ENCODE data around the gene TFEB. TPM values are rescaled to one million over a fixed set of nuclear protein-coding genes. Genes with fewer than 3 reads are reported as not detected.
A peak's percentile ranks its signal among the peaks of the same experiment; 100 is the strongest.

The TFEB gene
- total RNA-seq, 1 donor from 2014 or later: 5.5 TPM

DNA sequence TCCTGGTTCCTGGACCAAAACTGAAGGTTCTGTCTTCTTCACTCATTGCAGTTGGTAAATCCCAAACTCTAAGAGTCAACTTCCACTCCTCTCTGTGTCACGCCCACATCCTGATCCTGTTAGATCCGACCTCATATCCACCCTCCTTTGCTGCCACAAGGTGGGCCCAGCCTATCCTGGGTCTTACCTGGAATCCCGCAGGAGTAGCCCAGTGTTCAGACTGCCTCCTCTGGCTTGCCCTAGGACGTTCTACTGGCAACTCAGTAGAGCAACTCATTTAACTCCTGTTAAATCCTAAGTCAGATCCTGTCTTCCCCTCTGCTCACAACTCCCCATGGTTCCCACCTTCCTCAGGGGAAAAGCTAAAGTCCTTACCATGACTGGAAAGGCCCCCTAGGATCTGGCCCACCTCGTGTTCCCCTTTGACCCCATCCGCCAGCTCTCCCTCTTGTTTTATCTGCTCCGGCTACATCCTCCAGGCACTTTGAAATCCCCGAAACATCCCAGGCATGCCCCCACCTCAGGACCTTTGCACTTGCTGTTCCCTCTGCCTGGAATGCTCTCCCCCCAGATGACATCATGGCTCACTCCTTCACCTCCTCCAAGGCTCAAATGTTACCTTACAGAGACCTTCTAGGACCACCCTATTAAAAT, 43.9 kb downstream of the TFEB start:
- DNase-seq (ENCODE audit: low read depth in 2 of 2): no peak

- no peak for DNase-seq (ENCODE audit: low read depth in 2 of 2)
These were observed 44.7 kb downstream of the TFEB start for GRCh38 chr6:41690541-41691330.

DNA sequence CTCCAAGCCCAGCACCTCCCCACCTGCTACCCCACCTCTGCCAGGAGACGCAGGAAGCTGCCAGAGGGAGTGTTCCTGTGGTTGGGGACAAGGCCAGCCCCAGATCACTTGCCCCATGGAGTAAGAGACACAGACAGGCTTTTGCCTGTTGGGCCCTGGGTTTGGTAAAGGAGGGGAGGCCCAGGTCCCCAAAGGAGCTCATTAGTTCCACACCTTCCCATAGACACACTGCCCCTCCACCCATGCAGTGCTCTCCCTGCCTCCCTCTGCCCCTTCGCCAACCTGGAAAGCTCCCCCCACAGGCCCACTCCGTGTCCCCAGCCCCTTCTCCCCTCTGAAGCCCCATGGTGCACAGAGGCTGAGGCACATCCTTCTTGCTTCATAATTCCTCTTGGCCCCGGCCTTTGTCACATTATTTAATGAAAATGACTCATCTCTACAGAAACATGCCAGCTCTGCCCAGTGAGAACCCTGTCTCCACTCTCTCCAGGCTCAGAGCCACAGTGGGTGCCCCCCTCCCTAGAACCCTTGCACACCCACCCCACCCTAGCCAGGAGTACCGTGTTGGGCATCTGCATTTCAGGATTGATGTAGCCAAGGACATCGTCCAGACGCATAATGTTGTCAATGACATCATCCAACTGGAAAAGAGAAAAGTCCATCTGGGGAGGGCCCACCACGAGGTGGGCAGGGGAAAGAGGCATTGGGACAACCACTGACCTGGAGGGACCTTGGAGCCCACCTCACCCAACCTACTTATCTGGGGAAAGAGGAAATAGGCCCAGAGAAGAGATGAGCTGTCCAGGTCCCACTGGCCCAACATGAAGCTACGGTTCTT, 46.0 kb downstream of the TFEB start:
- peak in 1 of 2 donors; percentile 22 for DNase-seq (ENCODE audit: low read depth in 2 of 2)

DNA sequence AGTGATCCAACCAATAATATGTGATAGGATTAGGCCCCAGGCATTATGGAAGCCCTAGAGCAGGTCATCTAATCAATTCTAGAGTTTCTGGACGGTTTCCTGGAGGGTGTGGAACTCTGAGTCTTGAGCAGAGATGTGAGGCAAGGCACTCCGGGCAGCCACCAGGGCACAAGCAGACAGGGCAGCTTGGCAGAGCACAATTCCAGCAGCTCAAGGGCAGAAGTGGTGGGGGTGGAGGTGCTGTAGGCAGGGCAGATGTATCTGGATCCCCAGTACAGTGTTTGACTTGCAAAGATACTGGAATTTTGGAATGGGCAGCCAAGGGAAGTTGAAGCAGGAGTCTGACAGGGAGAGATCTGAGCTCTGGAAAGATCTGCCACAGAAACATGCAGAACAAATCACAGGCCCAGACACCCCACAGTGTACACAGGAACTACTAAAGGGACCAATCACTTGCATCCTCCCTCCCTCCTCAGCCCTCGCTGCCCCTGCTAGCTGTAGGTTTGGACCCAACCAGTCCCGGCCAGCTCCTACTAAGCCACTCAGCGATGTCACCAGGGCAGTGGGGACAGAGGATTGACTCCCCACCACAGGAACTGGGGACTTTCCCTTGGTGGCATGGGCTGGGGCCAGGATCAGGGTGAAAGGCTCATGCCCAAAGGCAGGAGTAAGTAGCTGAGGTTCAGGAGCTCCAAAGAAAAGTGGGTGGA, 47.0 kb downstream of the TFEB start:
- no peak for DNase-seq (ENCODE audit: low read depth in 2 of 2)

DNA sequence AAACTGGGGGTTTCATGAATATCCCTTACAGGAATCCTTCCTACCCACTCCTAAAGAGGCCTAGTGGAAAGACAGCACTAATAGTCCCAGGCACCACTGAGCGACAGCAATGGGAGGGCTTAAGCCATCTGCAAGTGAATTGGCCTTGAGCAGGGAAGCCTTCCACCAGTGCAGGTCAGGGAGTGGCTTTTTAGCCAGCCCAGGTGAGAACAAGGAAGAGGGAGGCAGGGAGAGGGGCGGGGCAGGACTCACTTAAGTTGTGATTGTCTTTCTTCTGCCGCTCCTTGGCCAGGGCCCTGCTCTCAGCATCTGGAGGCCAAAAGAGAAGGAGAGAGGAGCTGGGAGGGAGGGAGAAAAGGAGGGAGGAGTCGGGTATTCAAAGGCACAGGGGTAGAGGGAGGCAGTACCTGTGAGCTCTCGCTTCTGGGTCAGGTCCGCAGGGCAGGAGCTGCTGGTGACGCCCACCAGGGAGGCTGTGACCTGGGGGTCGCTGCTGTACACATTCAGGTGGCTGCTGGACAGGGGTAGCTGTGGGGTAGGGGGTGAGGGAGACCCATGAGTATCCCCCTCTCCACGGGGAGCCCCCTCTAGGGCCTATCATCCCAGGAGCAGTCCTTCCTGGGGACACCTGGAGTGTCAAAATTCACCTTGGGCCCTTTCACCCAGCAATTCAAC, 47.8 kb downstream of the TFEB start:
- no peak for DNase-seq (ENCODE audit: low read depth in 2 of 2)

GRCh38 chr6:41685641-41686380, 49.6 kb downstream of the TFEB start:
- DNase-seq (ENCODE audit: low read depth in 2 of 2): no peak

GRCh38 chr6:41684311-41685180, 50.9 kb downstream of the TFEB start:
- no peak for DNase-seq (ENCODE audit: low read depth in 2 of 2)

DNA sequence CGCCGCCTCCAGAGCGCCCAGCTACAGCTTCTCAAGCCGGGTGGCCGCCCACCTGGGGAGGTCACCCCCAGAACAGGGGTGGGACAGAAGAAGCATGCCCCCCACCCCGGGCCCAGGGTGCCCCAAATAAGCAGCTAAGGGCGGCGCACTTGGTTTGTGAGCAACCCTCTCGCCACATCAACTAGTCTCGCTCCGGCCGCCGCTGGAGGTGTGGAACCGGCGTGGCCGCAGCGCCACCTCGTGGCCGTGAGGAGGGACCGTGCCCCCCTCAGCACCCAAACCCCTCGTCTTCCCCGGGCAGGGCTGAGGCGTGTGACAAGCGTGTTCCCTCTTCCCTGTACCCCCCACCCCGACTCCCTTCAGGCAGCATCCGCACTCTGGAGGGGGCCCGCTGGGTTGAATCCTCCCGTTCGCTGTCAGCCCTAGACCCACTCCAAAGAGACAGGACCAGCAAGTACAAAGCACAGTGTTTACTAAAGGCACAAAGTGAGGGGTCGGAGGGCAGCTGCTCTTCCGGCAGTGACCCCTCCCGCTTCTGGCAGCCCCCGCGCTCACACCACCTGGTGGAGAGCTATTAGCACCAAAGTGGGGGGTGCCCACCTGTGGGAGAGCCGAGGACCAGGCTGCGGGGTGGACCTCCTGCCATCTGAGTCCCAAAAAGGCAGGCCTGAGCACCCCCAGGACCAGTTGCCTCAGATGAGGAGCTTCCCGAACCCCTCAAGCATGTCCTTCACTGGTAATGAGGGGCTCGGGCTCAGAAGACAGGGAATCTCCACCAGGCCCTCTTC, 51.7 kb downstream of the TFEB start:
- peak; percentile 36 to 63 for DNase-seq (ENCODE audit: low read depth in 2 of 2)

DNA sequence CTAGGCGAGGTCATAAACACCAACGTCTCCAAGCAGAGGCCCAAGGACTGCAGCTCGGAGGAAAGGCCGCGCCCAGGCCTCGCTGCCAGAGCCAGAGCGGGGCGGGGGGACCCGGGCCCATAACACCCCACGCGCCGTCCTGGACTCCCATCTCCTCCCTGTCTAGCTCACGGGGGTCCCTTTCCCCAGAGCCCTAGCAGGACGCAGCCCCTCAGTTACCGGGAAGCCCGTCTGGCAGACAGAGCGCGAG, 52.2 kb downstream of the TFEB start:
- DNase-seq (ENCODE audit: low read depth in 2 of 2): no peak

DNA sequence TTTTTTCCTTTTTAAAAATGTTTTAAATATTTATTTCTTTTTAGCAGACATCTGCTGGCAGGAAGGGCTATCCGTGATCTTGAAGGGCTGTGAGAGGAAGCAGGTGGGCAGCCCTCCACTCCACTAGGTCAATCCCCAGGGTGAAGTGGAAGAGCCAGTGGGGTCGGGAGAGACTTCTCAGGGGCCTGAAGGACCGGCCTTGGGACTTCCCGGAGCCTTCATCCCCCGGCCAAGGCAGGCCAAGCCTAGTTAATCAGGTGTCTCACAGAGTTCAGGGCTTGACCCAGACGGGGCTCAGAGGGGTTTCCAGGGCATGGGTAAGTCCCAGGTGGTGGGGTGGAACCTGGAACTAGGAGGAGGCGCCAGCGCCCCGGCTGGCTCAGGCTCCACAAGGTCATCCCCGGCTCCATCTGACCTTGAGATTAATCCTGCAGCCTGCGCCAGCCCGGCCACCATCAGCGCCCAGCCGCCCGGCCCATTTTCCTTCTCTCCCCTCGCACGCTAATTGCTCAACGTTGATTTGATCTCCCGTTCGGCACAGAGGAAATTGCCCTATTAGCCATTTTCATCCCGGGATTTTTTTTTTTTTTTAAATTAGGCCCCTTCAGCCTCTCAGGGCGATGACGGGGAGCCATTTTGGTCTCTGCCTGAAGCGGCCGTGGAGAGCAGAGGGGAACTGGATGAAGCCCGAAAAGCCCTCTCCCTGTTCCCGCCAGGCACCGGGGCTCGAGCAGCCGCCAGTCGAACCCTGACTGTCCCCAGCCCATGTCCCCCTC, 52.7 kb downstream of the TFEB start:
- no peak for DNase-seq (ENCODE audit: low read depth in 2 of 2)

GRCh38 chr6:41682056-41682477, 53.3 kb downstream of the TFEB start:
- peak; percentile 74 to 89 for DNase-seq (ENCODE audit: low read depth in 2 of 2)

DNA sequence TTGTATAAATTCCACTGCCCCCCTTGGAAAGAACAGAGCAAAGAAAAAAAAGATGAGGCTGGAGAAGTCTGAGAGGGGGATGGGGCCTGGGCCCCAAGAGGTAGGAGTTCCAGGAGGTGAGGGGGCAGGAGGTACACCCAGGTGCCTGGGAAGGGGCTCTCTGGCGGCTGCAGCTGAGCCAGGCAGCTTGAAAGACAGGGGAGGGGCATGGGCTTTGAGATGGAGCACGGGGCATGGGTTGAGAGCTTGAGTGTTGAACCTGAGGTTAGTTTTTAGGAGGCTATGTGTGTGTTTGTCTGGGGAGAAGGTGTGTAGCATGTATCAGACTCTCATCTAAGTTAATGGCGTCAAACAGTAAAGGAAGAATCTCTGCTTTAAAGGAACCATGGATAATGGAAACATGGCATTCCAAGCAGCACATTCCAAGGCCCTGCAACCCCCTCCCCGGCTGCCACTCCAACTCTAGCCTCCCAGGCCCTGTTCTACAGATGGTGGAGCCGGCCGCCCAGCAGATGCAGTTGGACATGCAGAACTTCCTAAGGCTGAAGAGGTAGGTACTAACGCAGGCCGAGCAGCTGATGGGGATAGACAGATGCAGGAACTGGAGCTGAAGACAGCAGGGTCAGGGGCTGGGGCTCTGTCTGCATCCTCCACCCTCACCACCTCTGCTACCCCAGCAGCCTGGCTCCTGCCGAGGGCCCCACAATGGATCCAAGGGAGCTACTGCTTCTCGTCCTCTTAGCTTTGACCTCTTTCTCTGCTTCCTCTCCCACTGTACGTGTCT, 55.0 kb downstream of the TFEB start:
- DNase-seq (ENCODE audit: low read depth in 2 of 2): no peak

DNA sequence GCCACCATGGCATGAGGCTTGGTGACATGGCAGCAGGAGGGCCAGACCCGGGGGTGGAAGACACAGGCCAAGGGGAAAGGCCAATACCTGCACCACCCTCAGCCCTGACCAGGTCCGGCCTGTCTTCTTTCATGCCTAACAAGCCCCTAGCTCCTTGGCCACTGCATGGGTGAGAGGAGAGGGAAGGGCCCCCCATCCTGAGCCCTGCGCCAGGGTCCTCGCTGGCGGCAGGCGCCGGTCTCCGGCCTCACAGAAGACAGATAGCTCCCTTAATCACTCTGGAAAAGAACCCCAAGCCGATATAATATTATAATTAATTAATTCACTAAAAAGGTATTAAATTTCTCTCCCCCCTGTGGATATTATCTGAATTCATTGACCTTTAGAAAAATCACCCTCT, 55.7 kb downstream of the TFEB start:
- DNase-seq (ENCODE audit: low read depth in 2 of 2): no peak

DNA sequence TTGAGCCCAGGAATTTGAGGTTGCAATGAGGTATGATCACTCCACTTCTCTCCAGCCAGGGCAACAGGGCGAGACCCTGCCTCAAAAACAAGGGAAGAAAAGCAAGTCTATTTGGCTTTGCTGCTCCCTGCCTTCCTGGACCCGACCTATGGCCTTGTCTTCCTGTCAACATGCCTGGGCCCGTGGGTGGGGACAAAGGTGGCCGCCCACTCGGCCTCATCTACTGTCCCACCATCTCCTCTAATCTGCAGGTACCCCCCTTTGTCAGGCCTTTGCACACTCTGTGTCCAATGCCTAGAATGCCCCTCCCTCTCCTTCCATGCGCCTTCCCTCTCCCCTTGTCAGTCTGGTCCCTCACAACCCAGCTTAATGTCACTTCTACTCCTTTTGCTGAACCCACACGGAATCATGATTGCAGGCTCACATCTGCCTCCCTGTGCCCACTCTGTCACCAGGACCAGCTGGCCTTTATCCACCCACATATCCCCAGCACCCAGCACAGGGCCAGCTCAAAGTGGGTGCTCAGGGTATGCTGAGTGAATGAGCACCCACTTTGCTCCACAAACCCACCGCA, 56.8 kb downstream of the TFEB start:
- no peak for DNase-seq (ENCODE audit: low read depth in 2 of 2)

DNA sequence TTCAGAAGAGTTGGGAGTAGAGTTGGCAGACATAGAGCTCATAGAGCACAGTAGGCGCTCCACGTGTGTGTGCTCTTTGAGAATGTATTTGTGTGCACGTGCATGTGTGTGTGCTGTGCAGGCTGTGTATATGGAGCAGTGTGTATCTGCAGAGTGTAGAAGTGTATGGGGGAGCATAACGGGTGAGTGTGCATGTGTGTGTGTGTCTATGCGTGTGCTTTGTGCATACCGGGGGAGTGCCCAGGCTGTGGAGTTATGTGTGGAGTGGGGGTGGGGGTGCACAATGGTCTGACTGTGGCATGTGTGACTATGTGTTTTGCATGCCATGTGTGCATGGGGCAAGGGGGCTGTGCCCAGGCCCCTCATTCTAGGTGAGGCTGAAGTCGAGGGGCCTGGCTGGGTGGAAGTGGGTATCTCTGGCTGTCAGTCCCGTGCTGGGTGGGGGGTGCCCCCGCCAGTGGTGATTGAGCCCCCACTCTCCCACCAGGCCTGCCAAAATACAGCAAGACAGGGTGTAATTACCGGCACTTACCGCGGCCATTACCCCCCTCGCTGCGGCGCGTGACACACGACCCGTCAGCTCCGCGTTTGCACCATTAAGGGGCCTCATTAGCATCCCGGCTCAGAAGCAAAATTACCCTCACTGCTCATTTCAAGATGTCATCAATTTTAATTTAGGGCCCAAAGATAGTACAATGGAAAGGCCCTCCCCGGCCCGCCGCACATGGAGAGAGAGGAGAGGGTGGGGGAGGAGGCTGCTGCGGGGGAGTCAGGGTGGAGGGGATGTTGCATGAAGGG, 58.1 kb downstream of the TFEB start:
- DNase-seq (ENCODE audit: low read depth in 2 of 2): no peak

GRCh38 chr6:41676431-41676830, 59.0 kb downstream of the TFEB start:
- no peak for DNase-seq (ENCODE audit: low read depth in 2 of 2)
